Testis (tissue), 2 donors: ENCODE data around the gene NR6A1.

Source experiments
- CTCF ChIP-seq, 3 experiments: fragments of 450-650 bp in 2 of 3; fragments of 200-600 bp in 1 of 3; sonication (generic) in 1 of 3; IDR thresholded peaks; one replicate each; pipeline ENCODE4 v1.5.1; 2016 to 2019; ENCODE audit warnings: antibody characterized with exemption in 3 of 3, mild to moderate bottlenecking in 2 of 3, moderate library complexity in 1 of 3
- POLR2A ChIP-seq: fragments of 450-650 bp; IDR thresholded peaks from one replicate; pipeline ENCODE4 v1.6.1; 2017; ENCODE audit warnings: antibody characterized with exemption, mild to moderate bottlenecking, moderate library complexity

GRCh38 chr9:124779368-124780059 is 8.4 kb upstream of the NR6A1 start:
- TF ChIP-seq POLR2A (no peak), CTCF (IDR thresholded peaks at IDR 0.05) (no peak)
